Measurements from ENCODE around the gene WNK1.
A peak's percentile ranks its signal among the peaks of the same experiment; 100 is the strongest.

The WNK1 gene

GRCh38 chr12:886206-886605, 133.8 kb downstream of the WNK1 start:
- Histone ChIP-seq H3K27me3 (ENCODE audit: control insufficient read depth, insufficient read depth, low read length) (no peaks in the 10 kb centered on the region), H2AFZ (no peak overlapping the region), H3K4me2 (ENCODE audit: low read length) (no peak overlapping the region), H3K36me3 (ENCODE audit: control insufficient read depth, insufficient read depth, low read length) (no peaks in the 10 kb centered on the region), H3K79me2 (no peaks in the 10 kb centered on the region), H3K4me3 (ENCODE audit: low read depth, low read length) (no peak overlapping the region), H3K27ac (no peak overlapping the region), H3K9ac (no peak overlapping the region), H3K4me1 (peaks cover 11% of the 10 kb centered on the region), H3K9me3 (ENCODE audit: control insufficient read depth, low read length) (no peaks in the 10 kb centered on the region)
- TF ChIP-seq CTCF (IDR thresholded peaks at IDR 0.05), result no peak

GRCh38 chr12:894226-894625, 141.8 kb downstream of the WNK1 start:
- no peaks in the 10 kb centered on the region for H3K9me3 ChIP-seq (ENCODE audit: control insufficient read depth, low read length)
- H2AFZ ChIP-seq, result no peak overlapping the region
- no peak overlapping the region for H3K4me3 ChIP-seq (ENCODE audit: low read depth, low read length)
- H3K9ac ChIP-seq, result no peak overlapping the region
- no peak overlapping the region for H3K4me2 ChIP-seq (ENCODE audit: low read length)
- no peaks in the 10 kb centered on the region for H3K27me3 ChIP-seq (ENCODE audit: control insufficient read depth, insufficient read depth, low read length)
- no peaks in the 10 kb centered on the region for H3K79me2 ChIP-seq
- TF ChIP-seq CTCF (IDR thresholded peaks at IDR 0.05), result no peak
- H3K4me1 ChIP-seq, result peaks cover 5% of the 10 kb centered on the region
- no peaks in the 10 kb centered on the region for H3K36me3 ChIP-seq (ENCODE audit: control insufficient read depth, insufficient read depth, low read length)
- no peak overlapping the region for H3K27ac ChIP-seq

- H3K27ac ChIP-seq, result no peak overlapping the region
Observed at GRCh38 chr12:896031-896430, 143.7 kb downstream of the WNK1 start.

GRCh38 chr12:897386-897785, 145.0 kb downstream of the WNK1 start:
- H3K79me2 ChIP-seq, result peaks cover 4% of the 10 kb centered on the region
- no peak overlapping the region for H3K4me2 ChIP-seq (ENCODE audit: low read length)
- no peak overlapping the region for H3K9ac ChIP-seq
- H3K36me3 ChIP-seq (ENCODE audit: control insufficient read depth, insufficient read depth, low read length), result no peaks in the 10 kb centered on the region
- H3K27ac ChIP-seq, result peak overlapping the region; percentile 6
- no peaks in the 10 kb centered on the region for H3K9me3 ChIP-seq (ENCODE audit: control insufficient read depth, low read length)
- no peak for TF ChIP-seq CTCF (IDR thresholded peaks at IDR 0.05)
- no peak overlapping the region for H2AFZ ChIP-seq
- H3K27me3 ChIP-seq (ENCODE audit: control insufficient read depth, insufficient read depth, low read length), result no peaks in the 10 kb centered on the region
- no peak overlapping the region for H3K4me3 ChIP-seq (ENCODE audit: low read depth, low read length)
- H3K4me1 ChIP-seq, result peaks cover 5% of the 10 kb centered on the region

More at GRCh38 chr12:896031-896430, 143.7 kb downstream of the WNK1 start:
- no peaks in the 10 kb centered on the region for H3K9me3 ChIP-seq (ENCODE audit: control insufficient read depth, low read length)
- H3K9ac ChIP-seq, result no peak overlapping the region
- no peaks in the 10 kb centered on the region for H3K27me3 ChIP-seq (ENCODE audit: control insufficient read depth, insufficient read depth, low read length)
- H2AFZ ChIP-seq, result no peak overlapping the region
- peaks cover 4% of the 10 kb centered on the region for H3K79me2 ChIP-seq
- no peak for TF ChIP-seq CTCF (IDR thresholded peaks at IDR 0.05)
- H3K4me2 ChIP-seq (ENCODE audit: low read length), result no peak overlapping the region
- peaks cover 5% of the 10 kb centered on the region for H3K4me1 ChIP-seq
- no peaks in the 10 kb centered on the region for H3K36me3 ChIP-seq (ENCODE audit: control insufficient read depth, insufficient read depth, low read length)
- no peak overlapping the region for H3K4me3 ChIP-seq (ENCODE audit: low read depth, low read length)

GRCh38 chr12:902581-902980, 150.2 kb downstream of the WNK1 start:
- Histone ChIP-seq H3K4me1 (peaks cover 11% of the 10 kb centered on the region), H3K36me3 (ENCODE audit: control insufficient read depth, insufficient read depth, low read length) (no peaks in the 10 kb centered on the region), H3K27ac (no peak overlapping the region), H2AFZ (no peak overlapping the region), H3K4me2 (ENCODE audit: low read length) (no peak overlapping the region), H3K79me2 (peaks cover 8% of the 10 kb centered on the region), H3K4me3 (ENCODE audit: low read depth, low read length) (no peak overlapping the region), H3K9me3 (ENCODE audit: control insufficient read depth, low read length) (no peaks in the 10 kb centered on the region), H3K27me3 (ENCODE audit: control insufficient read depth, insufficient read depth, low read length) (no peaks in the 10 kb centered on the region), H3K9ac (no peak overlapping the region)
- TF ChIP-seq CTCF (IDR thresholded peaks at IDR 0.05), result no peak

Measured in parathyroid adenoma (tissue), 2 donors.